SH-SY5Y (cell line): ENCODE measurements around the gene FAM170B.

Source experiments
- GATA2 ChIP-seq: IDR thresholded peaks from 2 replicates; pipeline ENCODE4 v1.6.1; 2011; ENCODE audit warnings: mild to moderate bottlenecking, low read depth, low read length
- GATA3 ChIP-seq: IDR thresholded peaks from 2 replicates; pipeline ENCODE4 v1.6.1; 2011; ENCODE audit warnings: low read depth, mild to moderate bottlenecking, low read length, moderate library complexity

DNA sequence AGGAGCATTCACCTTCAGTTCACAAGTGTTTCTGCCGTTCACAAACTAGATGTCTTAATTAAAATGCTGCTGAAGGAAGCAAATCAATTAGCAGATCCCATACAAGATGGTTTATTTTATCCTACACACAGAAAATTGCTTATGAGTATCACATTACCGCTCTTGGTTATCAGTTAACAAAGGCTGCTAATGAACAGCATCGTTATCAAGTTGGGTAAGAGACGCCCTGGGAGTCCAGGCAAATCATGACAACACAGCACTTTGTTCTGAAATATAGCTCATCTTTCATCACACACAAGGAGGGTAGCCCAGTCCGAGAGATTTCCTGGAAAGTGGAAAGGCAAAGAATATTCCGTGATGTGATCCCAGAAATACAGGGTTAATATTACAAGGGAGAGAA is 20.8 kb upstream of the FAM170B start:
- TF ChIP-seq GATA2, result no peak
- TF ChIP-seq GATA3, result no peak
